Choroid plexus epithelial cell (primary cell): ENCODE measurements around the gene HEATR5A.
"Not testable (repeated sequence)": the region's sequence is repeated elsewhere in the genome, so short reads cannot be mapped to it uniquely, and the experiment has no call there.

ENCODE experiments used
- DNase-seq: peaks from one replicate; pipeline ENCODE4 v3.0.0-alpha.2; 2010; ENCODE audit warnings: low read depth
- H3K4me3 ChIP-seq: 2 replicates; pipeline ENCODE4 v1.5.1; 2011; ENCODE audit warnings: low read depth, mild to moderate bottlenecking, control low read depth, low read length, moderate library complexity
- TF ChIP-seq, protein P1 (sequence below): conservative IDR thresholded peaks from 2 replicates; pipeline ENCODE4 v1.5.1; 2011; ENCODE audit warnings: low read depth, mild to moderate bottlenecking, control low read depth, inconsistent platforms, low read length, moderate library complexity

HEATR5A gene

GRCh38 chr14:31263485-31264133 is 156.7 kb downstream of the HEATR5A start:
- DNase-seq, result peak; percentile 100
- no peak overlapping the region for H3K4me3 ChIP-seq
- TF ChIP-seq, protein P1, sequence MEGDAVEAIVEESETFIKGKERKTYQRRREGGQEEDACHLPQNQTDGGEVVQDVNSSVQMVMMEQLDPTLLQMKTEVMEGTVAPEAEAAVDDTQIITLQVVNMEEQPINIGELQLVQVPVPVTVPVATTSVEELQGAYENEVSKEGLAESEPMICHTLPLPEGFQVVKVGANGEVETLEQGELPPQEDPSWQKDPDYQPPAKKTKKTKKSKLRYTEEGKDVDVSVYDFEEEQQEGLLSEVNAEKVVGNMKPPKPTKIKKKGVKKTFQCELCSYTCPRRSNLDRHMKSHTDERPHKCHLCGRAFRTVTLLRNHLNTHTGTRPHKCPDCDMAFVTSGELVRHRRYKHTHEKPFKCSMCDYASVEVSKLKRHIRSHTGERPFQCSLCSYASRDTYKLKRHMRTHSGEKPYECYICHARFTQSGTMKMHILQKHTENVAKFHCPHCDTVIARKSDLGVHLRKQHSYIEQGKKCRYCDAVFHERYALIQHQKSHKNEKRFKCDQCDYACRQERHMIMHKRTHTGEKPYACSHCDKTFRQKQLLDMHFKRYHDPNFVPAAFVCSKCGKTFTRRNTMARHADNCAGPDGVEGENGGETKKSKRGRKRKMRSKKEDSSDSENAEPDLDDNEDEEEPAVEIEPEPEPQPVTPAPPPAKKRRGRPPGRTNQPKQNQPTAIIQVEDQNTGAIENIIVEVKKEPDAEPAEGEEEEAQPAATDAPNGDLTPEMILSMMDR, result no peak

DNA sequence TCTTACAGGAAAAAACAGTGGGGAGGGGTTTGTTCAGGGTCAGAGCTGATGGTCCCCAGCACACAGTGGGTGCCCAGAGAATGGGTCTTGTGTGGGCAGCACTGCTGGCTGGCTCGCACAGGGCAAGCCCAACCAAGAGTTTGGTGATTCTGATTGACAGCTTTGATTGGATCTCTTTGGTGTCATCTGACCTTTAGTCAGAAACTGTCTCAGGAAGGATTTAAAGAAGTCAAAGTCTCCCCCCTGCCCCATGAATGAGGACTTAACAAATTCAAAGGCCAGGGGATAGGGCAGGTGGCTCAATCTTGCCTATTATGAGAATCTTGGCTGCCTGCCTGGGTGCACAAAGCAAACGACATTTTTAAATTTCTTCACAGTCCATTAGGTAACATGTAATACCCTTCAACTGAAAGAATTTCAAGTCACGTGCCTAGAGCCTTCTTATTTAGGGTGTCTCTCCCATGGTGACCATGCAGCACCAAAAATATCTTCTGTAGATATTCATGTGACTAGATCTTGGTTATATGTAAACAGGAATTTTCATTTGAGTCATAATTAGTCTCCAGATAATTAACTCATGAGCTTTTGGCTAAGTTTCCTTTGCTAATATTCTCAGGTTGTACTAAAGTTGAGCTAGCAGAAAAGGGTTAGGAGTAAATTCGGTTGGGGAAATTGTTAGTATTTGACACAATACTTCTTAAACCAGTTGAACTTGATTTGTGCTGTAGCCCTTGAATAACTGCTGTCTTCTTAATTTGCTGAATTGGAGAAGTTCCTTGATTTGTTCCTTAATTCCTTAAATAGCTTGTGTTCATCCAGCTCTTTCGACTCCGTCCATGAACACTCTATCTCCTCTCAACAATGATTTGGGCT is 158.3 kb downstream of the HEATR5A start:
- TF ChIP-seq, protein P1, result no peak
- H3K4me3 ChIP-seq, result no peak overlapping the region
- peak; percentile 80 for DNase-seq

- no peak for DNase-seq
These were observed 158.9 kb downstream of the HEATR5A start for GRCh38 chr14:31261523-31261858.

GRCh38 chr14:31259040-31259435 is 161.3 kb downstream of the HEATR5A start:
- not testable (repeated sequence) for DNase-seq, H3K4me3 ChIP-seq

More at GRCh38 chr14:31261523-31261858, 158.9 kb downstream of the HEATR5A start:
- H3K4me3 ChIP-seq, result no peak overlapping the region
- TF ChIP-seq, protein P1, result no peak

DNA sequence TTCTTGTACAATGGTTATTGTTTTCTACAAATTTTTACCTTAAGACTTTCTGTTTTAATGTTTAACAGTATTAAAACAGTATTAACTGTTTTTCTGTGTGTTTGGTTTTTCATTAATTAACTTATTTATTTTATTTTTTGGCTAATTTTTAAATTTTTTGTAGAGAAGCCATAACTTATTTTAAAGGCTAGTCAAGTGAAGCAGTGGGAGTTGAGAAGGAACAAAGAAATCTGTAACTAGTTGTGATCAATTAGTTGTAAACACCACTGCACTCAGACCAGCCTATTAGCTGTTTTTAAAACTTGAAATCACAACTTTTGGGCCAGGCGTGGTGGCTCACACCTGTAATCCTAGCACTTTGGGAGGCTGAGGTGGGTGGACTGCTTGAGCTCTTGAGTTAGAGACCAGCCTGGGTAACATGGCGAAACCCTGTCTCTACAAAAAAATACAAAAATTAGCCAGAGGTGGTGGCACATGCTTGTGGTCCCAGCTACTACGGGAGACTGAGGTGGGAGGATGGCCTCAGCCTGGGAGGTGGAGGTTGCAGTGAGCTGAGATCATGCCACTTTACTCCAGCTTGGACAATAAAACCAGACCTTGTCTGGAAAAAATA is 161.8 kb downstream of the HEATR5A start:
- H3K4me3 ChIP-seq, result no peak overlapping the region
- no peak for DNase-seq
- TF ChIP-seq, protein P1, result no peak

- DNase-seq, H3K4me3 ChIP-seq: not testable (repeated sequence)
These were observed 162.6 kb downstream of the HEATR5A start for GRCh38 chr14:31257554-31258426.

GRCh38 chr14:31257244-31257553 is 163.2 kb downstream of the HEATR5A start:
- H3K4me3 ChIP-seq, result no peak overlapping the region
- TF ChIP-seq, protein P1, result no peak
- DNase-seq, result no peak
